ENCODE results near the gene CACNG3.

CACNG3 gene

GRCh38 chr16:24324421-24324820, 68.3 kb downstream of the CACNG3 start:
- H3F3A ChIP-seq (ENCODE audit: control insufficient read depth, insufficient read depth) = no peaks in the 10 kb centered on the region
- H3K9me3 ChIP-seq (ENCODE audit: control insufficient read depth, insufficient read depth, low read length) = no peaks in the 10 kb centered on the region
- H3K4me2 ChIP-seq (ENCODE audit: low read length) = no peak overlapping the region
- H3K4me1 ChIP-seq (ENCODE audit: control insufficient read depth, low read length) = no peaks in the 10 kb centered on the region
- H3K27ac ChIP-seq (ENCODE audit: low read depth, low read length) = no peak overlapping the region
- no peak for TF ChIP-seq CTCF (IDR thresholded peaks at IDR 0.05; ENCODE audit: low read depth, low read length, poor library complexity, severe bottlenecking)
- TF ChIP-seq EZH2phosphoT487 (IDR thresholded peaks at IDR 0.05; ENCODE audit: borderline replicate concordance, low read length) = no peak
- H3K36me3 ChIP-seq (ENCODE audit: control insufficient read depth, low read length) = no peaks in the 10 kb centered on the region
- no peaks in the 10 kb centered on the region for H3K9me2 ChIP-seq (replicated peaks; ENCODE audit: control insufficient read depth, low read length)
- no peaks in the 10 kb centered on the region for H3K27me3 ChIP-seq (ENCODE audit: control insufficient read depth, low read length)
- H3K4me3 ChIP-seq (ENCODE audit: low read length) = no peak overlapping the region
- no peaks in the 10 kb centered on the region for H3K79me2 ChIP-seq (ENCODE audit: control insufficient read depth, low read length)
- no peaks in the 10 kb centered on the region for H4K20me1 ChIP-seq (ENCODE audit: control insufficient read depth, insufficient read depth, low read depth, low read length)

GRCh38 chr16:24328835-24329452, 72.8 kb downstream of the CACNG3 start:
- no peak overlapping the region for H3K4me2 ChIP-seq (ENCODE audit: low read length)
- no peaks in the 10 kb centered on the region for H3K9me3 ChIP-seq (ENCODE audit: control insufficient read depth, insufficient read depth, low read length)
- no peaks in the 10 kb centered on the region for H3K79me2 ChIP-seq (ENCODE audit: control insufficient read depth, low read length)
- H3F3A ChIP-seq (ENCODE audit: control insufficient read depth, insufficient read depth) = no peaks in the 10 kb centered on the region
- no peaks in the 10 kb centered on the region; the same call in 1 of the 2 replicates for H3K27me3 ChIP-seq (ENCODE audit: control insufficient read depth, low read length)
- H4K20me1 ChIP-seq (ENCODE audit: control insufficient read depth, insufficient read depth, low read depth, low read length) = no peaks in the 10 kb centered on the region
- H3K4me3 ChIP-seq (ENCODE audit: low read length) = no peak overlapping the region
- no peaks in the 10 kb centered on the region for H3K36me3 ChIP-seq (ENCODE audit: control insufficient read depth, low read length)
- no peak overlapping the region for H3K27ac ChIP-seq (ENCODE audit: low read depth, low read length)
- no peaks in the 10 kb centered on the region for H3K4me1 ChIP-seq (ENCODE audit: control insufficient read depth, low read length)
- H3K9me2 ChIP-seq (replicated peaks; ENCODE audit: control insufficient read depth, low read length) = no peaks in the 10 kb centered on the region
- TF ChIP-seq EZH2phosphoT487 (IDR thresholded peaks at IDR 0.05; ENCODE audit: borderline replicate concordance, low read length) (no peak), CTCF (IDR thresholded peaks at IDR 0.05; ENCODE audit: low read depth, low read length, poor library complexity, severe bottlenecking) (no peak)

- H3K4me1 ChIP-seq (ENCODE audit: control insufficient read depth, low read length) = no peaks in the 10 kb centered on the region
- TF ChIP-seq CTCF (IDR thresholded peaks at IDR 0.05; ENCODE audit: low read depth, low read length, poor library complexity, severe bottlenecking) = no peak
- no peak for TF ChIP-seq EZH2phosphoT487 (IDR thresholded peaks at IDR 0.05; ENCODE audit: borderline replicate concordance, low read length)
- H3K9me2 ChIP-seq (replicated peaks; ENCODE audit: control insufficient read depth, low read length) = no peaks in the 10 kb centered on the region
- H3F3A ChIP-seq (ENCODE audit: control insufficient read depth, insufficient read depth) = no peaks in the 10 kb centered on the region
- H3K27ac ChIP-seq (ENCODE audit: low read depth, low read length) = no peak overlapping the region
- no peaks in the 10 kb centered on the region for H3K9me3 ChIP-seq (ENCODE audit: control insufficient read depth, insufficient read depth, low read length)
- no peak overlapping the region for H3K4me2 ChIP-seq (ENCODE audit: low read length)
- no peaks in the 10 kb centered on the region for H3K36me3 ChIP-seq (ENCODE audit: control insufficient read depth, low read length)
- no peak overlapping the region for H3K4me3 ChIP-seq (ENCODE audit: low read length)
- H3K79me2 ChIP-seq (ENCODE audit: control insufficient read depth, low read length) = no peaks in the 10 kb centered on the region
- H3K27me3 ChIP-seq (ENCODE audit: control insufficient read depth, low read length) = no peaks in the 10 kb centered on the region; the same call in 1 of the 2 replicates
- H4K20me1 ChIP-seq (ENCODE audit: control insufficient read depth, insufficient read depth, low read depth, low read length) = no peaks in the 10 kb centered on the region
Observed at GRCh38 chr16:24332178-24332577, 76.0 kb downstream of the CACNG3 start.

All from DOHH2 (cell line).